Measurements from ENCODE around the gene DLG2. TPM values are rescaled to one million over a fixed set of nuclear protein-coding genes. Genes with fewer than 3 reads are reported as not detected.

DLG2 gene
- total RNA-seq, 3 donors from 2014 or later: 4.3 to 12.3 (median 6.9) TPM

DNA sequence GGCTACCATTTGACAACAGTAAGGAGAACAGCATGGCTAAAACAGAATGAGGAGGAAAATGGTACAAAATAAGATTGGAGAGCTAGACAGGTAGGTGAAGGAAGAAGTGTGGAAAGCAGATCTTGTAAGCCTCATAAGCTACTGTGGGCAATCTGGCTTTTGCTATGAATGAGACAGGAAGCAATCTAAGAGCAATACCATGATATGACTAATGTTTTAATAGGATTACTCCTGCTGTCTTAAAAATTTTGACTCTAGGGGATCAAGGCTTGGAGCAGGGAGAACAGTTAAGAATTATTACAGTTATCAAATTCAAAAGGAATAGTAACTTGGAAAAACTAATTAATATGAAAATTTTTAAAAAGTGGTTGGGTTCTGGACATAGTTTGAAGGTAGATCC is 1174.9 kb downstream of the DLG2 start:
- Histone ChIP-seq H3K36me3 (no peaks in the 10 kb centered on the region), H3K27ac (no peak overlapping the region), H3K4me3 (no peak overlapping the region), H3K27me3 (no peaks in the 10 kb centered on the region), H3K4me1 (no peaks in the 10 kb centered on the region), H3K9me3 (no peaks in the 10 kb centered on the region)
- no peak for TF ChIP-seq POLR2AphosphoS5 (IDR thresholded peaks at IDR 0.05)
- TF ChIP-seq CTCF (IDR thresholded peaks at IDR 0.05): no peak
- TF ChIP-seq POLR2A (IDR thresholded peaks at IDR 0.05): no peak
- DNase-seq (ENCODE audit: low spot score in 2 of 2): no peak
- intact Hi-C loops (cut with DNase I; ENCODE audit: low total_unique reads): no loop called here

DNA sequence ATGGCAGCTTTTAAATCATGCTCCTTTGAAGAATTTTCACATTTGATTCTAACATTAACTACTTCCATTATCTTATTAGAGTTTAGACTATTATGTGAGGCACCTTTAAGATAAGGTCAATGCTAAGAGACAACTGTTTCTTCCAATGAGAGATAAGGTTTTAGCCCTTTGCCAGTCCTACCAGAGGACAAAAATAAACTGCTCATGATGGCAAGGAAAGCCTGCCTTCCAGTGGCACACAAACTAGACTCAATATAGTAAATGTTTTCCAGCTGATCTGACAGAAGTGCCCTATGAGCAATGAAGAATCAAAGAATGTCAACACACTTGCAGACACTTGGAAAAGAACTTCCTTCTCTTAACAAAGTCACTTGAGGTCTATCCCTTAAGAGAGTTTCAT is 1188.6 kb downstream of the DLG2 start:
- no peaks in the 10 kb centered on the region for H3K36me3 ChIP-seq
- H3K27ac ChIP-seq: no peak overlapping the region
- no peaks in the 10 kb centered on the region for H3K4me1 ChIP-seq
- H3K27me3 ChIP-seq: no peaks in the 10 kb centered on the region
- H3K4me3 ChIP-seq: no peak overlapping the region
- no peak for TF ChIP-seq POLR2A (IDR thresholded peaks at IDR 0.05)
- TF ChIP-seq POLR2AphosphoS5 (IDR thresholded peaks at IDR 0.05): no peak
- no peak for TF ChIP-seq CTCF (IDR thresholded peaks at IDR 0.05)
- H3K9me3 ChIP-seq: no peaks in the 10 kb centered on the region
- intact Hi-C loops (cut with DNase I; ENCODE audit: low total_unique reads): no loop called here
- DNase-seq (ENCODE audit: low spot score in 2 of 2): no peak

DNA sequence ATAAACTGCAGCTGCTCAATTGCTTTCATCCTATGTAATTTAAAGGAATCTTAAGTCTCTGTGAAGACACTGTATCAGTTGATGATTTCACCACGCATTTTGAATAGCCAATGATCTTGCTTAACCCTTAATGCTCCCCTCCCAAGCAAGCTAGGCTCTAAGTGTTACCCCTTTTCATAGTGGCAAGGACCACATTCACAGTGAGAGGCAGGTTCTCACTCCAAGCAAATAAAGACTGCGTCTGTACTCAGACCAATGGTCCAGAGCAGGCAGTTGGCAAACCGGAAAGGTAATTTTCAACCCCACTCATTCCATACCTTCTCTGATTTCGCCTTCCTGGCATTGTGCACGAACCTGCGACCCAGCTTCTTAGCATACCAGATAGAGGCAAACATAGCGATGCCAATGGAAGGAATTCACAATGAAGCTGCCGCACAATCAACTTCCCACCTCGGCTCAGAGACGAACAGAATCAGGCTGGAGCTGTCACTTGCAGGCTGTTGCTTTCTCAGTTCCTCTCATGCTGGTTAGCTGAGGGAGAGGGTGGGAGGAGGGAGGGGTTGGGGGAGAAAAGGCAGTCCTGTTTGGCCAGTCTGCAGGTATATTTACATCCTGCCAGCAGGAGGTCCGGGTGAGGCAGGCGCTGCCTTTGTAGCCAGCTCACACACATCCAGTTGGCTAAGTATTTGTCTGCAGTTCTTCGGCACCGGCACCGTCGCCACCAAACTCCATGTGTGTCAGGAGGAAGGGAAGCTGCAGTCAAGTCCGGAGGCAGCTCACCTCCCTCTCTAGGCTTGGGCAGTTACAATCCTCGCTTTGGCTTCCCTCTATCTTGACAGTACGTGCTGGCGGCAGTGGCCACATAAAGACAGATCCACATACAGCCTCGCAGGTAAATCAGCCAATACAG is 1189.8 kb downstream of the DLG2 start:
- Histone ChIP-seq H3K27ac (no peak overlapping the region), H3K4me3 (peak overlapping the region in 2 of 3 donors; percentile 23 to 50), H3K4me1 (no peaks in the 10 kb centered on the region), H3K9me3 (no peaks in the 10 kb centered on the region), H3K27me3 (no peaks in the 10 kb centered on the region), H3K36me3 (no peaks in the 10 kb centered on the region)
- intact Hi-C loops (cut with DNase I; ENCODE audit: low total_unique reads): no loop called here
- TF ChIP-seq POLR2A (IDR thresholded peaks at IDR 0.05): no peak
- TF ChIP-seq CTCF (IDR thresholded peaks at IDR 0.05): no peak
- no peak for DNase-seq (ENCODE audit: low spot score in 2 of 2)

GRCh38 chr11:84430661-84431060 is 1196.5 kb downstream of the DLG2 start:
- no peaks in the 10 kb centered on the region for H3K36me3 ChIP-seq
- no peak overlapping the region for H3K27ac ChIP-seq
- no peaks in the 10 kb centered on the region for H3K9me3 ChIP-seq
- no peak for DNase-seq (ENCODE audit: low spot score in 2 of 2)
- no peak overlapping the region for H3K4me3 ChIP-seq
- TF ChIP-seq POLR2A (IDR thresholded peaks at IDR 0.05) (no peak), CTCF (IDR thresholded peaks at IDR 0.05) (no peak), POLR2AphosphoS5 (IDR thresholded peaks at IDR 0.05) (no peak)
- intact Hi-C loops (cut with DNase I; ENCODE audit: low total_unique reads): no loop called here
- H3K27me3 ChIP-seq: no peaks in the 10 kb centered on the region
- no peaks in the 10 kb centered on the region for H3K4me1 ChIP-seq

GRCh38 chr11:84425673-84426072 is 1201.5 kb downstream of the DLG2 start:
- H3K9me3 ChIP-seq: no peaks in the 10 kb centered on the region
- H3K27ac ChIP-seq: no peak overlapping the region
- no peak overlapping the region for H3K4me3 ChIP-seq
- no peaks in the 10 kb centered on the region for H3K4me1 ChIP-seq
- no peaks in the 10 kb centered on the region for H3K27me3 ChIP-seq
- no peaks in the 10 kb centered on the region for H3K36me3 ChIP-seq
- DNase-seq (ENCODE audit: low spot score in 2 of 2): no peak
- intact Hi-C loops (cut with DNase I; ENCODE audit: low total_unique reads): no loop called here
- TF ChIP-seq POLR2AphosphoS5 (IDR thresholded peaks at IDR 0.05) (no peak), POLR2A (IDR thresholded peaks at IDR 0.05) (no peak), CTCF (IDR thresholded peaks at IDR 0.05) (no peak)
